AG10803 (cell line): ENCODE data around the gene UST.
A peak's percentile ranks its signal among the peaks of the same experiment; 100 is the strongest.
"Not testable (repeated sequence)": the region's sequence is repeated elsewhere in the genome, so short reads cannot be mapped to it uniquely, and the experiment has no call there.

Source experiments
- DNase-seq: peaks from one replicate; pipeline ENCODE4 v3.0.0; 2010; ENCODE audit warnings: low read depth
- H3K4me3 ChIP-seq: 2 replicates; pipeline ENCODE4 v1.5.1; 2011; ENCODE audit warnings: mild to moderate bottlenecking, low read length, control low read depth
- CTCF ChIP-seq: conservative IDR thresholded peaks from 2 replicates; pipeline ENCODE4 v1.5.1; 2011; ENCODE audit warnings: mild to moderate bottlenecking, low read length, control low read depth, inconsistent platforms

UST gene

GRCh38 chr6:148846778-148847761 is 100.2 kb downstream of the UST start:
- TF ChIP-seq CTCF = no peak
- no peak overlapping the region for H3K4me3 ChIP-seq
- peak; percentile 31 for DNase-seq

GRCh38 chr6:148848915-148849314 is 102.1 kb downstream of the UST start:
- no peak overlapping the region for H3K4me3 ChIP-seq
- no peak for DNase-seq
- TF ChIP-seq CTCF = no peak

- not testable (repeated sequence) for H3K4me3 ChIP-seq, DNase-seq
These were observed 102.6 kb downstream of the UST start for GRCh38 chr6:148849449-148849848.

- no peak for TF ChIP-seq CTCF
- H3K4me3 ChIP-seq = no peak overlapping the region
- no peak for DNase-seq
These were observed 104.1 kb downstream of the UST start for GRCh38 chr6:148850964-148851363.

- no peak for DNase-seq
- H3K4me3 ChIP-seq = no peak overlapping the region
- TF ChIP-seq CTCF = no peak
These were observed 105.1 kb downstream of the UST start for GRCh38 chr6:148851683-148852556.

GRCh38 chr6:148852688-148853087 is 105.9 kb downstream of the UST start:
- no peak for DNase-seq
- TF ChIP-seq CTCF = no peak
- no peak overlapping the region for H3K4me3 ChIP-seq

GRCh38 chr6:148853113-148853512 is 106.3 kb downstream of the UST start:
- not testable (repeated sequence) for H3K4me3 ChIP-seq, DNase-seq

GRCh38 chr6:148854096-148854495 is 107.3 kb downstream of the UST start:
- DNase-seq = no peak
- H3K4me3 ChIP-seq = no peak overlapping the region
- TF ChIP-seq CTCF = no peak
